PC-9 (cell line): Measurements from ENCODE around the gene SEL1L2.

Source experiments
- EZH2 ChIP-seq: fragments of 200-600 bp; sonication (generic); IDR thresholded peaks from 2 replicates; pipeline ENCODE4 v1.8.0; 2017; ENCODE audit warnings: antibody characterized with exemption, low read depth
- TF ChIP-seq, protein P1 (sequence below): fragments of 200-600 bp; sonication (generic); conservative IDR thresholded peaks from 2 replicates; pipeline ENCODE4 v1.6.1; 2017; ENCODE audit warnings: mixed run types, antibody characterized with exemption, mild to moderate bottlenecking, moderate library complexity

DNA sequence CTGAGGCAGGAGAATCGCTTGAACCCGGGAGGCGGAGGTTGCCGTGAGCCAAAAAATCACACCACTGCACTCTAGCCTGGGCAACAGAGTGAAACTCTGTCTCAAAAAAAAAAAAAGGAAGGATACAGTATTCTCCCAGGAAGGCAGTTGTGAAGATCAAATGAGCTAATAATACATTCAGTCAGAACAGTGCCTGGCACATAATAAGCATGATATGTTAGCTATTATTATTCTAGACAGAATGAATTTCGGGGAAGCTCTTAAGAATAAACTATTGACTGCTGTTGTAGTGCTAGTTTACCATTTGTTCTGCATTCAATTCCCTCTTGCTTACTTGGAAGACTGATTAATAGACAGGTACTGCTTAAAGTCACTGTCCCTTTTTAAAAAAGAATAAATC is 164.9 kb downstream of the SEL1L2 start:
- TF ChIP-seq, protein P1, sequence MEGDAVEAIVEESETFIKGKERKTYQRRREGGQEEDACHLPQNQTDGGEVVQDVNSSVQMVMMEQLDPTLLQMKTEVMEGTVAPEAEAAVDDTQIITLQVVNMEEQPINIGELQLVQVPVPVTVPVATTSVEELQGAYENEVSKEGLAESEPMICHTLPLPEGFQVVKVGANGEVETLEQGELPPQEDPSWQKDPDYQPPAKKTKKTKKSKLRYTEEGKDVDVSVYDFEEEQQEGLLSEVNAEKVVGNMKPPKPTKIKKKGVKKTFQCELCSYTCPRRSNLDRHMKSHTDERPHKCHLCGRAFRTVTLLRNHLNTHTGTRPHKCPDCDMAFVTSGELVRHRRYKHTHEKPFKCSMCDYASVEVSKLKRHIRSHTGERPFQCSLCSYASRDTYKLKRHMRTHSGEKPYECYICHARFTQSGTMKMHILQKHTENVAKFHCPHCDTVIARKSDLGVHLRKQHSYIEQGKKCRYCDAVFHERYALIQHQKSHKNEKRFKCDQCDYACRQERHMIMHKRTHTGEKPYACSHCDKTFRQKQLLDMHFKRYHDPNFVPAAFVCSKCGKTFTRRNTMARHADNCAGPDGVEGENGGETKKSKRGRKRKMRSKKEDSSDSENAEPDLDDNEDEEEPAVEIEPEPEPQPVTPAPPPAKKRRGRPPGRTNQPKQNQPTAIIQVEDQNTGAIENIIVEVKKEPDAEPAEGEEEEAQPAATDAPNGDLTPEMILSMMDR = no peak
- no peak for TF ChIP-seq EZH2
